Fibroblast of skin of abdomen (primary cell): Measurements from ENCODE around the gene CCDC30.
"Not testable (repeated sequence)": the region's sequence is repeated elsewhere in the genome, so short reads cannot be mapped to it uniquely, and the experiment has no call there.

Experiments
- DNase-seq: peaks from one replicate; pipeline ENCODE4 v3.0.0-alpha.2; 2013

CCDC30 gene

DNA sequence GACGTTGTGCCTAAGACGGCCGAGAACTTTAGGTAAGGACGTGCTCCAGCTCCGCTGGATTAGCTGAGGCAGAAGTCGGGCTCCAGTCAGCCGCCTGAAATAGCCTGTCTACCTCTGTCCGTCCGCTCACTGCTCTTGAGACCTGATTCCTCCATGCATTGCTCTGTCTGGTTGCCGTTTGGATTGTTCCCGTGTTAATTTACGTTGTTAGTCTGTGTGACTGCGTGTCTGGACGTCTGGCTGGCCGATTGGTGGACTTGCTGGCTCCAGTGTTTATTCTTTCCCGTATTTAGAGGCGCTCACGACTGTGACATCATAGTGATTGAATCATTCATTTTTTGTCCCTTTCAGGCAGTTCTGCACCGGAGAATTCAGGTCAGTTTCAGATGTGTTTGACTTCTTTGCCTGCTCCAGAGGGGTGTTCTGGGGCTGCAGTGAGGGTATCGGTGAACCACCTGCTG lies 195.8 kb downstream of the CCDC30 start:
- DNase-seq: no peak

DNA sequence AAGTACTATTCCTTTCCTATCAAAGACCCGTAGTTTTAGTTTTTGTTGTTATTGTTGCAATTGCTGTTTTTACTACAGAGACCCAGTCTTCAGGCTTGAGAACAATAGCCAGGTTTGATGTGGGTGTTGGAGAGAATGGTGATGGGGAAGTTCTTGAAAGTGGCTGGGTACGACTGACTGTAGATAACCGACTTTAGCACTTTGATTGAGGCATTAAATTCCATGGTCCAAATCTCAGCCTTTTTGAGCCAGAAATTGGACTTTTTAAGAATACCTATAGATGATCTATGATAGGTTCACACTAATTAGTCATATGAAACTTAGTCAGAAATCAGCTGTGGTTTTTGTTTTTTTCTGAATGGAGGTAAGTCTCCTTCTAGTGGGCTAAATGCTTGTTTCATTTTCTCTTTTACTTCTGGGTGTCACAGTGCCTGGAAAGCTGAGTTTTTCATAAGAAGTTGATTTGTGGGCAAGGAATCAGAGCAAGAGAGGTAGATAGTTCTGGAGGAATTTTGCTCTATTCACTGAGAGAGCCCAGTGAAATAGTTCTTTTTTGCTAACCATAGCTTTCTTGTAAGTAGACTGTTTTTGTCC lies 197.9 kb downstream of the CCDC30 start:
- DNase-seq: no peak

DNA sequence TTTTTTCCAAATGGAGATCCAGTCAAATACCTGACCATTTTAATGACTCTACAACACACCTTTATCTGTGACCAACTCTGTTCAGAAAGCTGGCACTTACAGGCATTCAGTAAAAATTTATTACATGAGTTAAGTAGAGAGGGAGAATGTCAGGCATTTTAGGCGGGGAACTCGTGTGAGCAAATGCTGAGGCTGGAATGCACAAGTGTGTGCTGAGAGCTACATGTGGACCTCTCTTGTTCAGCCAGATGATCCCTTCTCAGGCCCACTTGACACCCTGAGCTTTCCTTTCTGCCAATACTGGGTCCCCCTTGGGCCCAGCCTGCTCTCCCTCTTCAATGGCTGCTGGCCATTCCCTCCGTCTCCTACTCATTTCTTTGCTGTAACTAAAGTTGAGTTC lies 206.8 kb downstream of the CCDC30 start:
- DNase-seq: no peak

DNA sequence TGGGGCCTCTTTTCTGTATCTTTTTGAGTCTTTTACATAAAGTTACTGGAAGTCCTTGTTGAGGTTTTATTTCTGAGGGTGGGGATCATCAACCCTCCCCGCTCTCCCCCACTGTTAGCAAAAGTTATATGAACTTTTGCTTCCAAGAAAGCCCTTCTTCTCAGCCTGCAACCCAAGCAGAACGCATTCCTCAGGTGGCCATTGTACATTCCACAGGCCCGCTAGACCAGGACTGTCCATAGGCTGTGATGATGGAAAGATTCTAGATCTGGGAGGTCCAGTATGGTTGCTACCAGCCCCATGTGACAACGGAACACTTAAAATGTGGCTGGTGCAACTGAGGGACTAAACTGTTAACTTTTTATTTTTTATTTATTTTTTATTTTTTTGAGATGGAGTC lies 207.3 kb downstream of the CCDC30 start:
- no peak for DNase-seq

DNA sequence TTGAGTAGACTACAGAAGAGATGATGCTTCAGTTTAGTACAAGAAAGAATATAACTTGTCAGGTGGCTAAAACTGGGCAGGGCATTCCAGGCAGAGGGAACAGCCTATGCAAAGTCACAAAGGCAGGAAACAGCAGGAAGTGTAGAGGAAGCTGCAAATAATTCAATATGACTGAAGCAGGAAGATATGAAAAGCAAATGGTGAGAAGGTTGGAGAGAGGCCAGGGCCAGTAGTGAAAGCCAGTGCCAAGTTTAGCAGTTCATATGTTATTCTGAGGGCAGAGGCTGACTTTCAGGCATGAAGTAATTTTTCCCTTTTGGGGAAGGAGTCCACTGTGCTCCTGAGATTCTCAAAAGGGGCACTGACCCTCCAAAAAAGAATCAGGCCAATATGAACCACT lies 211.1 kb downstream of the CCDC30 start:
- DNase-seq: no peak

DNA sequence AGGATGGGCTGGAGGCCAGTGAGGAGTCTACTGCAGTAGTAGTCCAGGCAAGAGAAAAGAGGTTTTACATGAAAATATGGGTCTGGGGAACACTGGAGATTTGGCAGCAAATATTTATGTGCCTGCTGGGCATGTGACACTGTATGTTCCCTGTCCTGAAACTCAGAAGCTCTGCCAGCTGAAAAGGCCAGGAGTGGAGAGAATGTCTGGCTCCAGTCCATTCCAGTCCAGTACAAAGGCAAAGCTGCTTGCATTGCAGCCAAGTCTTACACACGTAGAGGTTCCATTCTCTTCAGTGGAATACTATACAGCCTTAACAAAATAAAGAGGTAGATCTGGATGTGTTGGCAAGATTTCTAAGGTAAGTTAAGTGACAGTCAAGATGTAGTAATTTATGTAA lies 211.6 kb downstream of the CCDC30 start:
- DNase-seq: no peak

DNA sequence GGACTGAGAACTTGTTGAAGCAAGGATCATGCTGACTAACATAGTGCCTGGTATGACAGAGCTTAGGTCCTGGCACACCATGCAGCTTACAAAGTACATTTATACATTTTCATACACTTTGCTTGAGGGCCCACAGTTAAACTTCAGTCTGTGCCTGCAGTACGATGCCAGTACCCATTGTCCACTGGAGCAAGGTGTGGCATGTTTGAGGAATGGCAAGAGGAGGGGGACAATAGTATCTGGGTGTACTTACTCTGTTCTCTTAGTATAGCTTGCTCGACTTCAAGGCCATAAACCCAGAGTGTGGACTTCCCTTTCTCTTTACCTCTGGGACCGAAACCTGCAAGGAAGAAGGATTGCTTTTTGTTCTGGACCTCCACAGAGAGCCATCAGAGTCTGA lies 212.4 kb downstream of the CCDC30 start:
- DNase-seq: no peak

DNA sequence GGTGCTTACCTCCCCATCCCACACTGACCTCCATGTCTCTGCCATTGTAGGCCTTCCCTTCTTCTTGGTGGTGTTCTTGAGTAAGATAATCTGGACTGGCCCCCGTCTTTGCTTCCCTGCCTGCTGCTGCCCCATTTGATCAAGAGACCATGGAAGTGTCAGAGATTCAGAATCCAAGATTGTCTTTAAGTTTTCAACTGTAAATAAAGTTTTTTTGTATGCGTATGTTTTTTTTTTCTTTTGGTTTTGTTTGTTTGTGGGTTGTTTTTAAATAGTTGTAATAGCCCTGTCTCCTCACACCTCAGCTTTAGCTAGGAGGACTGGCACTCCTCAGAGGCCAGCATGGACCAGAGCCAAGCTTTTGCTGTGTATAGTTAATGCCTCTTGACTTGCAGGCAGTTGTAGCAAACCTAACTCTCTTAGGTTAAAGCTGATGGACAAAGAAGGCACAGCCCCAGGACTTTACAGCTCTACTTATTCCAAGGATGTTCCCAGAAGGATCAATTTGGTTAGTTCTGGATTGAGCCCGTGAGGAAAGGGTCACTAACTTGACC lies 213.5 kb downstream of the CCDC30 start:
- DNase-seq: no peak

DNA sequence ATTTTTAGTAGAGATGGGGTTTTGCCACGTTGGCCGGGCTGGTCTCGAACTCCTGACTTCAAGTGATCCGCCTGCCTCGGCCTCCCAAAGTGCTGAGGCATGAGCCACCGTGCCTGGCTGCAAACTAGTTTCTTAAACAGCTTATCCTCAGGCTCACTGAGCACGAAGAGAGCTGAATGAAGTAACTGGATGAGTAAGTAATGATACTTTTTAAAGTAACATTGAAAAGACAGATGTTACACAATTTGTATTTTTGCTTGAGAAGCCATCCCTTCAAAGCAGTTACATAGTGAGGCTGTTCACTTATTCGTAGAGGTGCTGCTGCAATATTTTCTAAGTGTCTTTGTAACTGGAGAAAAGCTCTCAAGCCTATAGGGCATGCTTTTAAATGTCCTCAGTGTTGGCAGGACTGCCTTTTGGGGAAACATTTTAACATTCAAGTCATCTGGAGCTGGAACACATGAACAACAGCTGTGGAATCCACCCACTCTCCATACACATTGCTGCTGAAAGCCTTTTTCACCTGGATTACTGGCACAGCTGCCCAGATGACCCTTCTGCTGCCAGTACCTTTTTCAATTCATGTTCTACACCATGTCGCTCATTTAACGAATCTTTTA lies 216.4 kb downstream of the CCDC30 start:
- DNase-seq: peak; percentile 30

DNA sequence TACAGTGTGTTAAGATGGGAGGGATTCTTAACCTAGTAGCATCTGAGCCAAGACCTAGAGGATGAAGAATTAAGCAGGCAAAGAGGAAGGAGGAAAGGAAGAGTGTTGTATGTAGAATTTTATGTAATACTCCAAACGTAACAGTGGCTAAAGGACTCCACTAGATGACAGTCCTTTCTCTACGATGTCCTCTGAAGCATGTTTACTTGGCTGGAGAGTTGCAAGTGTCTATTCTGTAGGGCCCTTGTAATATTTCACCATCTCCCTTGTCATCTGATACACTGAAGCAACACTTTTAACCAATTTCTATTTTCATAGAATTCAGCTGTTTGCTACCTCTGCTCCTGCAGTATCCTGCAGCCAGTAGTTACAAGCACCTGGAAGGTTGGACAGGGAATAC lies 217.0 kb downstream of the CCDC30 start:
- no peak for DNase-seq

DNA sequence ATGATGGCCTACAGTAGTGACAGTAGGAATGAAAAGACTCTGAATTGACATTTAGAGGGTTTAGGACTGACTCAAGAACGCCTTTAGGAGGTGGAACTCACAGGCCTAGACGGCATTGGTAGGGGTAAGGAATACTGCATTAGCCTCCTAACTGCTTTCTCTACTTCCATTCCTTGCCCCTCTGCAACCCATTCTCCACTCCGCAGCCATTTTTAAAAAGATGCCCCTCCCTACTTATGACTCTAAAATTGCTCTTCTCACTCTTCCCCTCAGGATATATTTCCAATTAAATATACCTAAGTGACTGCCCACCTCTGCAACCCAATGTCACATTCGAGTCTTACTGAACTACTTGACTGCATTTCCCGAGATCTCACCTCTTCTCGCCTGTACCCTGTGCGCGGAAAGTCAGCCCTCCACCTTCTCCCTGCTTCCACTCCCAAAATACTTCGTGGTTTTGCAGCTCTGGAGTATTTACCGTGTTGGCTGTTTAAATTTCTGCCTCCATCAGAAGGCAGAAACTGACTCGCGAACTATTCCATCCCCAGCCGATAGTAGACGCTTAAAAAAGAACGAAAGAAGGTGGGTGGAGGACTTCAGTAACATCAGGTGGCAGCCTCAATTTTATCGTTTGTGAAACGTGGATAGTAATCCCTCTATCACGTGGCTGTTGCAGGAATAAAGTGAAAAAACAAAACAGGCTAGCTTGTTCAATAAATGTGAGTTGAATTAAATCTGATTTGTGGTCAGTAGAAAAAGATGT lies 218.0 kb downstream of the CCDC30 start:
- no peak for DNase-seq

DNA sequence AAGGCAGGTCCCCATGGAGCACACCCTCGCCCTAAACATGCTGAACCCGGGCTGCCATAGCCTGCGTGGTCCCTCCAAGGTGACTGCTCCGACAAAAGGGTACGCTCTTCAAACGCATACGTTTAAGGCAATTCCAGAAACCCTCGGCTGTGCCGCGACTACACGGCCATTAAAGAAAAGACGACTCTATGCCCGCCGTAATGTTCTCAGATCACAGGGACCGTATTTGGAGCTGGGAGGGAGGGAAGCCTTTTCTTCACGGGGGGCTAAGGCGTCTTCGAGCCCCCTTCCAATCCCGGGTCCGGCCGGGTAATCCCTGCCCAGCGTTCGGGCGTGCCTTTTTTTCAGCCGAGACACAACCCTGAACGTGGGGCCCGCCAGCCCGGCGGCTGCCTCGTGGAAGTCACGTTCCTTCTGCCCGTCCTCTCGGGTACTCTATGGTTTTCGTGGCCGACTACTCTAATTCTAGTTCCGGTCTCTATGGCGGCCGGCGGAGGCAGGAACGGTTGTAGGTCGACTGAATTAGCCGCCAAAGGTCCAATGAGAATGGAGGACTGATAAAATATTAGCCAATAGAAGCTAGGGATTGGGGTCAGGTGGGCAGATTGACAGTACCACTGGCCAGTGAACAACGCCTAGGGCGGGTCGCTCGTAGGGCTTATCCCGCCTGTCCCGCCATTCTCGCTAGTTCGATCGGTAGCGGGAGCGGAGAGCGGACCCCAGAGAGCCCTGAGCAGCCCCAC lies 218.8 kb downstream of the CCDC30 start, which contains the start of gene YBX1:
Gene YBX1 (plus strand): TSS at position 678 of the 743 bp plus-strand sequence. CDS start 148 bp downstream, outside the sequence.
- DNase-seq: peak; percentile 99

DNA sequence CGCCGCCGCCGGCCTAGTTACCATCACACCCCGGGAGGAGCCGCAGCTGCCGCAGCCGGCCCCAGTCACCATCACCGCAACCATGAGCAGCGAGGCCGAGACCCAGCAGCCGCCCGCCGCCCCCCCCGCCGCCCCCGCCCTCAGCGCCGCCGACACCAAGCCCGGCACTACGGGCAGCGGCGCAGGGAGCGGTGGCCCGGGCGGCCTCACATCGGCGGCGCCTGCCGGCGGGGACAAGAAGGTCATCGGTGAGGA lies 219.3 kb downstream of the CCDC30 start:
- DNase-seq: not testable (repeated sequence)

DNA sequence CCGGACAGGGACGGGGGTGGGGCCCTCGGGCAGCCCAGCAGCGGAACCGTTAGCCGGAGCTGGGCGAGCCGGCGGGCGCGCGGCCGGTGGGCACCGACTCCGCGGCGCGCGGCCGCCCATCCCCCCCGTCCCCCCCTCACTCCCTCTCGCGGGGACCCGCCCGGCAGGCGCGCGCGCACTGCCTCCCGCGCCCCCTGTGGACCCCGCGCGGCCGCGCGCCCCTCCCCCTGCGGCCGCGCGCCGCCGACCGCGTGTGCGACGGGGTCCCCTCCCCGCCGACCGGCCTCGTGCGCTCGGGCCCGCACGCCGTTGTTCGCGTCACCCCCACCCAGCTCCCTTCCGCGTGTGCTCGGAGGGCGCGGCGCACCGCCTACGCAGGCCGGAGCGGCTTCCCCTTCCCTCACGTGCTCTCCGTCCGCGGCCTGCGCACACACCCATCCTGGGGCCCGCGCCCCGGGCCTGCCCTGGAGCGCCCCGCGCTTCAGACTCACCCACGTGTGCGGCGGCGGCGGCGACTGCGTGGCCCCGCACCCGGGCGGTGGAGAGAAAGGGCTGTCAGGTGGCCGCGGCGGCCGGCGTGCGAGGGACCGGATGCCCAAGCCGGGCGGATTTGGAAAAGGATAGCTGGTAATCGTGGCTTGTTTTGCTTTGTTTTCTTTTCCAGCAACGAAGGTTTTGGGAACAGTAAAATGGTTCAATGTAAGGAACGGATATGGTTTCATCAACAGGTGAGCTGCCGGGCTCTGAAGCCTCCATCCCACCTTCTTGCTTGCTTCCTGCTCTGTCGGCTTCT lies 219.8 kb downstream of the CCDC30 start:
- peak; percentile 64 for DNase-seq

DNA sequence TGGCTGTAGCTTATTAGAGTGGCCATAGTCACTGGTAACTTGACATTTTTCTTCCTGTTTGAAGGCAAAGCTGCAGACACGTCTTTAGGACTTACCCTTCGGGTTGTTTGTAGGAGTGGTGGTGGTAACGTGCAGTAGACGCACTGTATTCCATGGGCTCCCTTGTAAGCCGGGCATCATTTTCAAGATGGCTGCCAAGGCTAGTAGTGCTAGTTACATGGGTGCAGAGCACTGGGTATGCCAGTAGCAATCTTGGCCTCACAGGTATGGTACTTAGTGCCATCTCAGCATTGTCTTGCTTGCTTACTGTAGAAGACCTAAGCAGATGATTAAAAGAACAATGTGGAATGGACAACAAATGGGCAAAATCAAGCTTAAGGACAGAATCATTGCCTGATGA lies 221.1 kb downstream of the CCDC30 start:
- no peak for DNase-seq

DNA sequence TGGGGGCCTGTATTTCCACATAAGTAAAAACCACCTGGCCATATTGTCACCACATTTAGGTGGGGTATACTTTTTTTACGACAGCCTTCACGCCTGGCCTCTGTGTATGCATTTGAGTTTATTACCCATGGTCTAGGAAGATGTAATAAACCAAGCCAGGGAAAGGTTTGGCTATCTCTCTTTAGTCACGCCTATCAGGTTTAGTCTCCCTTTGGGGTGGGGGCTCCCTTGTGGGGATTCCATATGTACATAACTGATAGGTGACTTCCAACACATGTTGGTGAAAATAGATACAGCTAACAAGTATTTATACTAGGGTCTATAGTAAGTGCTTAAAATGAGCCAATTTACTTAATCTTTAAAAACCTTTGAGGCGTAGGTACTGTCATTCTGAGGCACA lies 223.3 kb downstream of the CCDC30 start:
- no peak for DNase-seq

DNA sequence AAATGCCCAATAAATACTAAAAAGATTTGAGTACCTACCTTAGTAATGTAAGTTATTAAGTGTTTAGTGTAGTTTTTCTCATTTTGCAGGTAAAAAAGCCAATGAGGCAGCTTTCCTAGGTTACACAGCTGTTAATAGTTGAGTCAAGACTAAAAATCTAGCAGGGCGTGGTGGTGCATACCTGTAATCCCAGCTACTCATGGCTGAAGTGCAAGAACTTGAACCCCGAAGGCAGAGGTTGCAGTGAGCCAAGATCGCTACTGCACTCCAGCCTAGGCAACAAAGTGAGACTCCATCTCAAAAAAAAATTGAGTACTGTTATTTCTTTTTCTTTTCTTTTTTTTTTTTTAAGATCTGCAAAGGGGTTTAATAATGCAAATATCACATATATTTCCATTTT lies 226.8 kb downstream of the CCDC30 start:
- no peak for DNase-seq

DNA sequence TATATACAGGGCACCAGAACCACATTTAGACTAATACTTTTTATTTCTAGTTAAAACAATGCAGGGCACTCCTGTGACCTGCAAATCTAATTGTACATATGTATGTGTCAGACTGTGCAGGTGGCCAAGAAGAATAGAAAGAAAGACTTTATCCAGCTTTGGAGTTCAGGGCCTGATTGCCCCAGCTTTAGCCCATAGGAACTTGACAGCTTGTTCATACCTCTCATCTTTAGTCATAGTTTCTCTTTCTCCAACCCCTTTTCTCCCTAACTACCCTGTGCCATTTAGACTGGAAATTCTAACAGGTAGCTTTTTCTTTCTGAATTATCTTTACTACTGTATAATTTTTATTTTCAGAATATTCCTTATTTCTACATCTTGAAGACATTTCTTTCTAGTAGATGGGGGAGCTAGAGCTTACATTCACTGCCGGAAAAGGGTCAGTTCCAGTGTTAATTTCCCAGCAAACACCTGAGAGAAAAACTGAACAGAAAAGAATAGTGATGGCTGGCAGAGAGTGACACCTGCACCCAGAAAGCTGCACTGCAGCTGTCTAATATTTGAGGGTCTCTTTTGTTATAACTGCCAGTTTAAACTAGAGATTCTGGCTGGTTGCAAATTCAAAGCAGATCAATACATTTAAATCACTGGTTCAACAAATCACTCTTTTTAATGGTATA lies 227.5 kb downstream of the CCDC30 start:
- no peak for DNase-seq

DNA sequence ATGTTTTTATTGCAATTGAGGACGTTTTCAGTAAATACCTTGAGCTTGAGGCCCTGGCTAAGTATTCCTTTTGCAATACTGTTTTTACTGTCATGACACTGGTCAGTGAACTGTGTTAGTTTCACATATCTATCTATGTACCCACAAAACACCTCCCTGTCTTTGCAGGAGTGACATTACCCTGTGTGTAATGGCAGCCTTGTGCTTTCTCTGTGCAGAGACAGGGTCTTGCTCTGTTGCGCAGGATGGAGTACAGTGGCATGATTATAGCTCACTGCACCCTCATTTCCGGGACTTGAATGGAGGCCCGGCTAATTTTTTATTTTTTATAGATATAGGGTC lies 228.0 kb downstream of the CCDC30 start:
- no peak for DNase-seq

DNA sequence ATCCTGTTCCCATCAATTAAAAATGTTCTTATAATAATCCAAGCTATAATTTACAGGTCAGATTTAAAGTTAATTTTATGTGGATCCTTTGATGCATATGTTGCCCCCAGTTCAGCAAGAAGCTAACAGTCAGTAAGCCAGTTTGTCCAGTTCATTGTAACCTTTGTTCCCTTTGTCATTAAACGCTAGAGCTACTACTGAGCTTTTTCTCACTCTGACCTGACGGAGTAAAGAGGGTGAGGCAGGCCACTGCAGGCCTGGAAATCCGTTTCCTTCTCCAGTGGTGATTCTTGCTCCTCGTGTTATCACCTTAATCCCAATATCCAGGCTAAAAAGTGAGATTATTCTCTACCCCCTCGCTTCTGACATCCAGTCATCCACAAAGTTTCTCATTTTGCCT lies 229.4 kb downstream of the CCDC30 start:
- no peak for DNase-seq

DNA sequence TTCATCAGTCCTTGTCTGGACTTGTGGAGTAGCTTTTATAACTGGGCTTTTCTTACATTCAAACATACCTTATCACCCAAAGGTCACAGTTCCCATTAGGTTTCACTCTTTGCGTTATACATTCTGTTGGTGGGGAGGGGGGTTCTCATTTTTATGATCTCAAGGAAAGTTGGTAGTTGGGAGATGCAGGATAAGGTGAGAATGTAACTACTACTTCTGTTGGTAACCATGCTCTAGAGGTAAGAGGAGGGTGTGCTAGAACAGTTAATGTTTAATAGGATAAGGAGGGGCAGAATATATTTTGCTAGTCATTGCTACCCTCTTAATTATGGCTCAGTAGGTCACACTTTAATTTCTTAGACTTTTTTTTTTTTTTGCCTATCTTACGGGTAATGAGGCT lies 229.8 kb downstream of the CCDC30 start:
- no peak for DNase-seq
